DOHH2 (cell line): ENCODE results near the gene PDCL2.

Experiments
- EZH2phosphoT487 ChIP-seq: fragments of 200-600 bp; sonication (generic); IDR thresholded peaks from 2 replicates; pipeline ENCODE4 v1.6.1; 2017; ENCODE audit warnings: borderline replicate concordance, mild to moderate bottlenecking, antibody characterized with exemption, low read length, moderate library complexity, mixed read lengths
- TF ChIP-seq, protein P1 (sequence below): fragments of 200-600 bp; sonication (generic); IDR thresholded peaks from one replicate; pipeline ENCODE4 v1.5.1; 2014; ENCODE audit warnings: antibody characterized with exemption, mild to moderate bottlenecking, low read depth, low read length; ENCODE audit not compliant: poor library complexity, severe bottlenecking

DNA sequence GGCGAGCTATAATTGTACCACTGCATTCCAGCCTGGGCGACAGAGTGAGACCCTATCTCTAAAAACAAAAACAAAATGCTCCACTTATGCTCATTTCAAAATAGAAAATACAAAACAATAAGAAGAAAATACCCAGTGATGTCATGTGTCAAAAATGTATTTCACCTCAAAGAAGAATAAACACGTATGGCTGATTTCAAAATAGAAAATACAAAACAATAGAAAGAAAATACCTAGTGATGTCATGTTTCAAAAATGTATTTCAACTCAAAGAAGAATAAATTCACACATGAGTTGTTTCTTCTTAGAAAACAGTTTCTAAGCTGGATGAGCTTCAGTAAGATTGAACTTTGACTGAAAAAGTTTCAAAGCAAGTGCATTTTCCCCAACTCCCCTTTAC lies 20.3 kb upstream of the PDCL2 start:
- TF ChIP-seq EZH2phosphoT487, result no peak
- TF ChIP-seq, protein P1, sequence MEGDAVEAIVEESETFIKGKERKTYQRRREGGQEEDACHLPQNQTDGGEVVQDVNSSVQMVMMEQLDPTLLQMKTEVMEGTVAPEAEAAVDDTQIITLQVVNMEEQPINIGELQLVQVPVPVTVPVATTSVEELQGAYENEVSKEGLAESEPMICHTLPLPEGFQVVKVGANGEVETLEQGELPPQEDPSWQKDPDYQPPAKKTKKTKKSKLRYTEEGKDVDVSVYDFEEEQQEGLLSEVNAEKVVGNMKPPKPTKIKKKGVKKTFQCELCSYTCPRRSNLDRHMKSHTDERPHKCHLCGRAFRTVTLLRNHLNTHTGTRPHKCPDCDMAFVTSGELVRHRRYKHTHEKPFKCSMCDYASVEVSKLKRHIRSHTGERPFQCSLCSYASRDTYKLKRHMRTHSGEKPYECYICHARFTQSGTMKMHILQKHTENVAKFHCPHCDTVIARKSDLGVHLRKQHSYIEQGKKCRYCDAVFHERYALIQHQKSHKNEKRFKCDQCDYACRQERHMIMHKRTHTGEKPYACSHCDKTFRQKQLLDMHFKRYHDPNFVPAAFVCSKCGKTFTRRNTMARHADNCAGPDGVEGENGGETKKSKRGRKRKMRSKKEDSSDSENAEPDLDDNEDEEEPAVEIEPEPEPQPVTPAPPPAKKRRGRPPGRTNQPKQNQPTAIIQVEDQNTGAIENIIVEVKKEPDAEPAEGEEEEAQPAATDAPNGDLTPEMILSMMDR, result no peak
